ENCODE results near the gene SLIT3. TPM values are rescaled to one million over a fixed set of nuclear protein-coding genes. Genes with fewer than 3 reads are reported as not detected.

SLIT3 gene
- total RNA-seq, 8 experiments from 2014 or later = 6.1 to 159 (median 64.4) TPM

DNA sequence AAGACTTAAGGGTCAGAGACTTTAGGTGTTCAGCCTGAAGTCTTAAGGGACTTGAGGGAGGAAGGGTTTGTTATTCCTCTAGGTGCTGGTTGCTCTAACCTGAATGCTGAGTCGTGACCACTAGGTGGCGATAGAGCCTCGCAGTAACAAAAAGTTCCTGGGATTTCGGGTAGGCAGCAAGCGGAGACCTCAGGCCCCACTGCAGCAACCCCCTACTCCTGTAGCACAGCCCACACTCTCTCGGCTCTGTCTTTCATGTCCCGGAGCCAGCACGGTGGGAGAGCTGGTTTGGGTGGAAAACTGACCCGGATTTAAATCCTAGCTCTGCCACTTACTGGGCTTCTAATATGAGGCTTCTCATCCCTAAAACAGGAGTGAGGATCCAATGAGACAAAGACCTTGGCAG is 621.4 kb downstream of the SLIT3 start:
- Histone ChIP-seq H3K4me1 (replicated peaks in 1 of 2) (peaks cover 0 to 2% of the 10 kb centered on the region in 2 donors), H3K27ac (no peak overlapping the region), H3K4me3 (no peak overlapping the region)
- peak; percentile 38 to 89 (median 81) for ATAC-seq (replicated peaks in 6 of 8)
- in situ Hi-C loops (cut with MboI; ENCODE audit: low pct_unique_long_range_greater_than_20kb in 2 of 9, low sequenced_read_pairs in 9 of 9, unreplicated experiment in 9 of 9) = loop anchor here in 3 of 9 experiments (25.0 kb wide), 5 partner anchors 258 to 883 kb away; partner anchors contain the start of genes SLIT3 (in 1 of the 3) and WWC1 (in 1 of the 3)
- 0 to 4% (median 0%) methylated on average over 1 to 8 of the region's 9 CpGs; no CpG with 5 or more reads in 5 of the 10 experiments for WGBS, 10 experiments

DNA sequence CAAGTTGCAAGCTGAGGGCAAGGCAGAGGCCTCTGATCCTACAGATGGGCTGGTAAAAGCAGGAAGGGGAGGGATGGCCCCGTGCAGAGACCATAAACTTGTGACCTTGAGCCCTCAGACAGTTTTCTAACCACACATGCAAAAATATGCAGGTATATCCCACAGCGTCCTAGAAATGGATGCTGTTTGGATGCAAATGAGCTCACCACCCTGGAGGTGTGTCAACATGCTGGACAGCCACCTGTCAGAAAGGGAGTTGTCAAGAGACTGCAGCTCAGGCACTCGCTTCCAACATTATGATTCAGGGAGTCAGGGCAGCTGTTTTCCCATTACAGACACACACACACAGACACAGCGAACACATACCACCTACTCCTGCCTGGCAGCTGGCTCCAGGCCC is 624.4 kb downstream of the SLIT3 start:
- peak in 3 of 8 experiments; percentile 24 to 79 (median 32) for ATAC-seq (replicated peaks in 6 of 8)
- Histone ChIP-seq H3K27ac (no peak overlapping the region), H3K4me1 (replicated peaks in 1 of 2) (peaks cover 0 to 2% of the 10 kb centered on the region in 2 donors), H3K4me3 (no peak overlapping the region)
- 20 to 100% (median 63%) methylated on average over 1 to 2 of the region's 4 CpGs; no CpG with 5 or more reads in 6 of the 10 experiments for WGBS, 10 experiments
- in situ Hi-C loops (cut with MboI; ENCODE audit: low pct_unique_long_range_greater_than_20kb in 2 of 9, low sequenced_read_pairs in 9 of 9, unreplicated experiment in 9 of 9) = loop anchor here in 3 of 9 experiments (25.0 kb wide), 5 partner anchors 261 to 886 kb away; partner anchors contain the start of genes SLIT3 (in 1 of the 3) and WWC1 (in 1 of the 3)

DNA sequence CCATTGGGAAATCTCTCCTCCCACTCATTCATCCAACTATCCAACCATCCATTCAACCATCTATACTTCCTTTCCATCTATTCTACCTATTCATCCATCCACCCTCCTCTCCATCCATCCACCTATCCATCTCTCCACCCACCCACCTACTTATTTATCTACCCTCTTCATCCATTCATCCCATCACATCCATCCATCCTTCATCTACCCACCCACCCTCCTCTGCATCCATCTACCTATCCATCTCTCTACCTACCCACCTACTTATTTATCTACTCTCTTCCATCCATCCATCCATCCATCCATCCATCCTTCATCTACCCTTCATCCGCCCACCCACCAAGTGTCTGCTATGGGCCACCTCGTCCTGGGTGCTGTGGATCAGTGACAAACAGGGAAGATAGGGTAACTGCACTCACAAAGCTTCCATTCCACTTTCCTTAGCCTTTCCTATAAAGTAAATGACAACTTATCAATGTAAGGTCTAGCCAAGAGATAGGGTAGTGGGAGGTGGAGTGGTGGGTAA is 625.0 kb downstream of the SLIT3 start:
- Histone ChIP-seq H3K27ac (no peak overlapping the region), H3K4me3 (no peak overlapping the region), H3K4me1 (replicated peaks in 1 of 2) (peaks cover 0 to 2% of the 10 kb centered on the region in 2 donors)
- WGBS, 10 experiments = 67 to 100% (median 87%) methylated on average over 1 to 2 of the region's 2 CpGs; no CpG with 5 or more reads in 3 of the 10 experiments
- no peak for ATAC-seq (replicated peaks in 6 of 8)
- in situ Hi-C loops (cut with MboI; ENCODE audit: low pct_unique_long_range_greater_than_20kb in 2 of 9, low sequenced_read_pairs in 9 of 9, unreplicated experiment in 9 of 9) = loop anchor here in 3 of 9 experiments (25.0 kb wide), 5 partner anchors 261 to 886 kb away; partner anchors contain the start of genes SLIT3 (in 1 of the 3) and WWC1 (in 1 of the 3)

DNA sequence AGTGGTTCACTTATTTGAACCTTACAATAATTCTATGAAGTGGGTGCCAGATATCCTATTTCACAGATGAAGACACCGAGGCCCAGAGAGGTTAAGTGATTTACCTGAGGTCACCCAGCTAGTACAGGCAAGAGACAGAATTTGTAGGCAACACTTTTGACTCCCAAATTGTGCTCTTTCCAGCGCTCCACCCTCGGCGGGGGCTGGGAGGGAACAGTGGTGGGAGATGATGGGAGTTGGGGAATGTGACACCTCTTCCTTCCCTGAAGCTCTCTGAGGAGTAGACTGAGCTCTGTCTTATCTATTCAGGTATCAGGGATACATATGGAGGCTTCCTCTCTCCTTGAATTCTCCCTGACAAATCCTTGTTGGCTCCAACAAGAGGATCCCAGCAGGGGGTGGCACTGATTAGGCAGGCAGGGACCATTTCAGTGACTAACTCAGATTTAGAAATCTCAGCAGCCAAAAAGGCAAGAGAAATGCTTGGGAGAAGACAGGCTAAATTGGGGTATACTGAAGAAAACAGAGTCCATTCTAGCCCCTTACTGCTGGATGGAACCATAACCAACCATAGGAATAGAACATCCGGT is 626.0 kb downstream of the SLIT3 start:
- in situ Hi-C loops (cut with MboI; ENCODE audit: low pct_unique_long_range_greater_than_20kb in 2 of 9, low sequenced_read_pairs in 9 of 9, unreplicated experiment in 9 of 9) = loop anchor here in 4 of 9 experiments (25.0 kb wide), 6 partner anchors 262 to 887 kb away; partner anchors contain the start of genes SLIT3 (in 1 of the 4) and WWC1 (in 1 of the 4)
- WGBS, 10 experiments = 60 to 100% (median 87%) methylated on average over 1 to 4 of the region's 5 CpGs; no CpG with 5 or more reads in 3 of the 10 experiments
- H3K4me1 ChIP-seq (replicated peaks in 1 of 2) = peaks cover 0 to 2% of the 10 kb centered on the region in 2 donors
- H3K27ac ChIP-seq = no peak overlapping the region
- H3K4me3 ChIP-seq = no peak overlapping the region
- ATAC-seq (replicated peaks in 6 of 8) = no peak

DNA sequence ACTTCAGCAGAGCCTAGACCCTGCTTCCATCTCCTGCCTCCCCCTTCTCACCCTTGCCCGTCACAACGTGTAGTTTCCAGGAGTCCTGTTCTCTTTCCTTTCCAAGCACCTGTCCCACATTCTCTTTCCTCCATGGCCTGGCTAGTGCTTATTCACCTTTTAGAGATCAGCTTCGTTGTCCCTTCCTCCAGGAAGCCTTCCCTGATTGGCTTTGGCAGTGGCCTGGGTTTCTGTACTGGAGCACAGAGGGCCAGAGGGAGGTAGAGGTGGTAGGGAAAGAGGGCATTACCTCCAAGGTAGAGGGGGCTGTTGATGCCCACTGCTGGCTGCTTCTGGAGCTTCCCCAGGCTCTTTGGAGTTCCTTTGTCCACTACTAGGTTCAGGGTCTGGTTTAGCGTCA is 628.1 kb downstream of the SLIT3 start:
- in situ Hi-C loops (cut with MboI; ENCODE audit: low pct_unique_long_range_greater_than_20kb in 2 of 9, low sequenced_read_pairs in 9 of 9, unreplicated experiment in 9 of 9) = loop anchor here in 1 of 9 experiments (25.0 kb wide), 1 partner anchor 411 kb away; no protein-coding TSS in a partner anchor
- ATAC-seq (replicated peaks in 6 of 8) = no peak
- no peak overlapping the region for H3K27ac ChIP-seq
- H3K4me1 ChIP-seq (replicated peaks in 1 of 2) = no peaks in the 10 kb centered on the region
- 60 to 100% (median 83%) methylated on average over 1 to 4 of the region's 4 CpGs; no CpG with 5 or more reads in 3 of the 10 experiments for WGBS, 10 experiments
- H3K4me3 ChIP-seq = no peak overlapping the region

DNA sequence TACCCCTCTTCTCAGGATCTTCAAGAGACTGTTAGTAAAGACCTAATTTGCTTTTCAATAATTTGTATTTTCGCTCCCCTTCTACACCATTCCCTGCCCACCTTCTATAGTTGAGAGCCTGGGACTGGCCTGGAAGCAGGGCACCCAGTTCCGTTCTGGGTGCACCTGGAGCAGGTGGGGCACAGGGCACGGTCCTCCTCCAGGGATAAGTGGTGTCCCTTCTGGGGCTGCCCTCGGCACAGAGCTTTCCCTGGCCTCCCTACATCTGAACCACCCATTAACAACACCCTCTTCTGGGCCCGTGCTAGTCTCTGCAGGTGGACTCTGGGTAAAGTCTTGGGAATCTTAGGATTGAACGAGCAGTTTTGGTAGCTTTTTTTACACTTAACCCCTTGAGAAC is 628.9 kb downstream of the SLIT3 start:
- H3K27ac ChIP-seq = no peak overlapping the region
- no peak for ATAC-seq (replicated peaks in 6 of 8)
- H3K4me3 ChIP-seq = no peak overlapping the region
- in situ Hi-C loops (cut with MboI; ENCODE audit: low pct_unique_long_range_greater_than_20kb in 2 of 9, low sequenced_read_pairs in 9 of 9, unreplicated experiment in 9 of 9) = loop anchor here in 1 of 9 experiments (25.0 kb wide), 1 partner anchor 410 kb away; no protein-coding TSS in a partner anchor
- no peaks in the 10 kb centered on the region for H3K4me1 ChIP-seq (replicated peaks in 1 of 2)
- WGBS, 10 experiments = 56 to 100% (median 86%) methylated on average over 1 to 3 of the region's 6 CpGs; no CpG with 5 or more reads in 5 of the 10 experiments

DNA sequence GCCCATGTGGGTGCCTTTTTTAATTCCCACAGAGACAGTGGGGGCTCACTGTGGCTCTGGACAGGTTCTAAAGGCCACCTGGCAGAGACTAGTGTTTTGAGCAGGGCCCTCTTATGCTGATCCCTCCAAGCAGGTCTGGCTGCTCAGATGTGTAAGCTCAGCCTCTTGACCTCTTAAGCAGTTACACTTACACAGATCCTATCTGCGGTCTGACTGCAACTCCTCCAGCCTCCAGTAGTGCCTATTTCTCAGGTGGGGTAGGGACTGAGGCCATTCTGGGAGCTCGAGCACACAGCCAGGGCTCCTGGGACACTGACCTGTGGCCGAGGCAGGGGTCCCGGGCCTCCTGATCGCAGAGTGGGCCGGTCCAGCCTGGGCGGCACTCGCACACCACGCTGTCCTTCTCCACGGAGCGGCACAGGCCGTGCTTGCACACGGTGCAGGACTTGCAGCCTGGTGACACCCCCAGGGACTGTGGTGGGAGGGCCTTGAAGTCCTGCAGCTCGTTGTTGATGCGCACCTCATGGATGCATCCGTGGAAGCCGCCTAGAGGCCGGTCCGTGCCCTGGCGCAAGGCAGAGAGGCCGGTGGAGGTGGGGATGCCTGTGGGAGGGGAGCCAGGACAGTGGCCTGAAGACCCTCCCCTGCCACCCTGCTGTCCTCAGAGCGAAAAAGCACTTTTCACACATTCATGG is 629.9 kb downstream of the SLIT3 start:
- in situ Hi-C loops (cut with MboI; ENCODE audit: low pct_unique_long_range_greater_than_20kb in 2 of 9, low sequenced_read_pairs in 9 of 9, unreplicated experiment in 9 of 9) = loop anchor here in 1 of 9 experiments (25.0 kb wide), 1 partner anchor 409 kb away; no protein-coding TSS in a partner anchor
- ATAC-seq (replicated peaks in 6 of 8) = no peak
- H3K27ac ChIP-seq = no peak overlapping the region
- WGBS, 10 experiments = 82 to 90% (median 89%) methylated on average over 4 to 11 of the region's 22 CpGs; no CpG with 5 or more reads in 7 of the 10 experiments
- H3K4me1 ChIP-seq (replicated peaks in 1 of 2) = no peaks in the 10 kb centered on the region
- H3K4me3 ChIP-seq = no peak overlapping the region

DNA sequence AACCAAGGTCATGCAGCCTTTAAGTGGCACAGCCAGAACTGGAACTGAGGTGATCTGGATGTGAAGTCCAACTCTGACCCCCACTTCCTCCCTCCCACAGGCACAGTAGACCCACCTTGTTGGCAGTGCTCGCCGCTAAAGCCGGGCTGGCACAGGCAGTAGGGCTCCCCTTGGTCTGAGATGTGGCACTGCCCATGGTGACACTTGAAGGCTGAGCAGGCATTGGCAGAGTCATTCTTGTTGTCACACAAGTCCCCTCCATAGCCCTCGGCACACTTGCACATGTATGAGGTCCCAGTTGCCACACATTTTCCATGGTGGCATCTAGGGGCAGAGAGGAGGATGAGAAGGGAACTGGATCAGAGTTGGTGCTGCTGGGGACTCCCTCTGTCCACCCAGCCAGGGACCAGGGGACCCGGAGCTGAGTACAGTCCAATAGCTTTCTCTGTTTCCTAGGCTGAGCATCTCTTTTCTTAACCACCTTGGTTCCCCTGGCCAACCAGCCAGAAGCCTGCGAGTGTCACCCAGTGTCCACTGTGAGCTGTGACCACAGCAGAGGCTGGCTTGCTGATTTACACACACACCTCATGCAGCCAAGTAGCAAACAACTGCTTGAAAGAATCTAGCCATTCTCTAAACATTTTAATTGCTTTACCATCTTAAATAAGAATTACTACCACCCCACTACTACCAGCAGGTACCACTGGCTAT is 631.1 kb downstream of the SLIT3 start:
- in situ Hi-C loops (cut with MboI; ENCODE audit: low pct_unique_long_range_greater_than_20kb in 2 of 9, low sequenced_read_pairs in 9 of 9, unreplicated experiment in 9 of 9) = loop anchor here in 1 of 9 experiments (25.0 kb wide), 1 partner anchor 408 kb away; no protein-coding TSS in a partner anchor

DNA sequence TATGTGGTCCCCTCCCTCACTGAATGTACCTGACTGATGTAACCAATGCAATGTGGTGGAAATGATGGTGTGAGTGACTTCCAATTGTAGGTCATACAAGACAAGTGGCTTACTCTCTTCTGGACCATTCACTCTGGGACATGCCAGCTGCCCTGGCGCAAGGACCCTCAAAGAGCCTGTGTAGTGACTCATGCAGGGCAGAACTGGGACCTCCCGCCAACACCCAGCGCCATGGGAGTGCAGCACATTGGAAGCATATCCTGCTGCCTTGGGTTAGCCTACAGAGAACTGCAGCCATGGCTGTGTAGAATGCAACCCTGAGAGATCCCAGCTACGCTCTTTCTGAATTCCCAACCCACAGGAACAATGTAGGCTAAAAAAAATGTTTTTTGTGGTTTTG is 631.8 kb downstream of the SLIT3 start:
- H3K4me1 ChIP-seq (replicated peaks in 1 of 2) = no peaks in the 10 kb centered on the region
- no peak overlapping the region for H3K27ac ChIP-seq
- no peak overlapping the region for H3K4me3 ChIP-seq
- ATAC-seq (replicated peaks in 6 of 8) = no peak
- in situ Hi-C loops (cut with MboI; ENCODE audit: low pct_unique_long_range_greater_than_20kb in 2 of 9, low sequenced_read_pairs in 9 of 9, unreplicated experiment in 9 of 9) = loop anchor here in 1 of 9 experiments (25.0 kb wide), 1 partner anchor 407 kb away; no protein-coding TSS in a partner anchor
- WGBS, 10 experiments = 83 to 100% (median 100%) methylated on average over 1 to 4 of the region's 4 CpGs; no CpG with 5 or more reads in 5 of the 10 experiments

More for the DNA sequence above, 631.1 kb downstream of the SLIT3 start:
- Histone ChIP-seq H3K4me3 (no peak overlapping the region), H3K4me1 (replicated peaks in 1 of 2) (no peaks in the 10 kb centered on the region), H3K27ac (no peak overlapping the region)
- no peak for ATAC-seq (replicated peaks in 6 of 8)
- WGBS, 10 experiments = 97 to 100% (median 99%) methylated on average over 1 to 5 of the region's 6 CpGs; no CpG with 5 or more reads in 6 of the 10 experiments

DNA sequence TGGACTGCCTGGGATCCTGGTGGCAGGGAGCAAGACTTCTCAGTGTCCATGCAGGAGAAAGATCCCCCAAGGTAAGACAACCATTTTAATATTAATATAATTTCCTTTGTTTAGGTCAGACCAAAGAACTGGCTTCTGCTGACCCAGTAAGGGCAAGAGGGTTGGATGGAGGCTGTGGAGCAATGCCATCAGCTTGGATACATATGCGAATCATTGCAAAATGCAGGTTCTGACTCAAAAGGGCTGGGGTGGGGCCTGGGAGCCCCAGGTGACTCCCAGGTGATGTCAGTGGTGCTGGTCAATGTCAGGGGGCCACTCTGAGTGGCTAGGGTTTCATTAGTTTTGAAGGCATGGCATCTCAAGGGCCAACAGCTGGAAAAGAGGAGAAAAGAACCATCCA is 632.9 kb downstream of the SLIT3 start:
- in situ Hi-C loops (cut with MboI; ENCODE audit: low pct_unique_long_range_greater_than_20kb in 2 of 9, low sequenced_read_pairs in 9 of 9, unreplicated experiment in 9 of 9) = loop anchor here in 1 of 9 experiments (25.0 kb wide), 1 partner anchor 406 kb away; no protein-coding TSS in a partner anchor
- no peaks in the 10 kb centered on the region for H3K4me1 ChIP-seq (replicated peaks in 1 of 2)
- H3K4me3 ChIP-seq = no peak overlapping the region
- ATAC-seq (replicated peaks in 6 of 8) = peak in 2 of 8 experiments; percentile 58 to 68
- WGBS, 10 experiments = 80 to 100% (median 100%) methylated on average over 1 of the region's 1 CpG; no CpG with 5 or more reads in 7 of the 10 experiments
- H3K27ac ChIP-seq = no peak overlapping the region

DNA sequence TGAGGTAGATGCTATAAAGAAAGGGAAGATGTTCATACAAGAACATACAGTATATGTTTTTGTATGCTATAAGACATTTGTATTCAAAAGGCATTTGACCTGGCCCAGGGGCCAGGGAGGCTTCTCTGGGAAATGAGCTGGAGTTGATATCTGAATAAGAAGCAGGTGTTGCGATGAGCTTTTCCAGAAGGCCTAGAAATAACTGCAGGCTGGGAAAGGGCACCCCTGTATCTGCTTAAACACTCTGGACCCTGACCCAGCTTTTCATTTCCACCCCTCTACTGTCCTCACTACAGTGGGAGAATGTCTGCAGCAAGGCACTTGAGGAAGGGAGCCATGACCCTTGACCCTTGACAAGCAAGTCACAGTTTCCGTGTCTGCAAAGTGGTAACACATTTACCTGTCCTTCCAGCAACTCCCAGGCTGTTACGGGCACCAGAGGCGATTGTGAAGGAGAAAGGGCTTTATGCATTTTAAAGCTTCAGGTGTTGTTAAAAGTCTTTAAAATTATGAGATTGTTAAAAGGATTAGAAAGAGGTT is 633.6 kb downstream of the SLIT3 start:
- no peak for ATAC-seq (replicated peaks in 6 of 8)
- Histone ChIP-seq H3K4me3 (no peak overlapping the region), H3K4me1 (replicated peaks in 1 of 2) (no peaks in the 10 kb centered on the region), H3K27ac (no peak overlapping the region)
- 71 to 96% (median 87%) methylated on average over 1 to 4 of the region's 4 CpGs; no CpG with 5 or more reads in 3 of the 10 experiments for WGBS, 10 experiments
- in situ Hi-C loops (cut with MboI; ENCODE audit: low pct_unique_long_range_greater_than_20kb in 2 of 9, low sequenced_read_pairs in 9 of 9, unreplicated experiment in 9 of 9) = loop anchor here in 1 of 9 experiments (25.0 kb wide), 1 partner anchor 405 kb away; no protein-coding TSS in a partner anchor

DNA sequence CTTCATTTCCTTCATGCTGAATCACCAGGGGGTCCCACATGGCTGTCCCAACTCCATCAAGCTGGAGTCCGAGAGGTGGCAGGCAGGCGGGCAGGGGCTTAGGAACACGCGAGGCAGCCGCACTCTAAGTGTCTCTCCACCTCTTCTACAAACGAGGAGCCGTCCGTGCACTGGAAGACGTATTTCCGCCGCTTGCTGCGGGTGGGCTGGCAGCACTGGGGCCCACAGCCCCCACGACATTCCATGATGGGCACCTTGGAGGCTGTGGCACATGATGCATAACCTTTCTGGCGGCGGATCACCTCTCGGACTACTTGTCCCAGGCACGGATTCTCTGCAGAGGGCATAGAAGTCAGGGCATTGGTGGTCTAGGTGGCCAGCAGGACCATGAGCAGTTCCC is 634.6 kb downstream of the SLIT3 start:
- Histone ChIP-seq H3K4me3 (no peak overlapping the region), H3K27ac (no peak overlapping the region), H3K4me1 (replicated peaks in 1 of 2) (no peaks in the 10 kb centered on the region)
- ATAC-seq (replicated peaks in 6 of 8) = no peak
- WGBS, 10 experiments = 78 to 92% (median 89%) methylated on average over 2 to 17 of the region's 17 CpGs; no CpG with 5 or more reads in 4 of the 10 experiments
- in situ Hi-C loops (cut with MboI; ENCODE audit: low pct_unique_long_range_greater_than_20kb in 2 of 9, low sequenced_read_pairs in 9 of 9, unreplicated experiment in 9 of 9) = loop anchor here in 1 of 9 experiments (25.0 kb wide), 1 partner anchor 404 kb away; no protein-coding TSS in a partner anchor

Data from motor neuron (in vitro differentiated cells).